Astrocyte of the cerebellum (primary cell): ENCODE results near the gene ITGB8.

Experiments
- DNase-seq: peaks from one replicate; pipeline ENCODE4 v3.0.0-alpha.2; 2011; ENCODE audit warnings: low read depth
- H3K4me3 ChIP-seq: 2 replicates; pipeline ENCODE4 v1.5.1; 2011; ENCODE audit warnings: mild to moderate bottlenecking, low read depth, low read length, moderate library complexity
- in situ Hi-C: cut with HindIII; loops from 2 replicates; pipeline ENCODE4 v1.10.0; 2017; ENCODE audit warnings: low sequenced_read_pairs
- TF ChIP-seq, protein P1 (sequence below): IDR thresholded peaks from 2 replicates; pipeline ENCODE4 v1.5.1; 2012; ENCODE audit warnings: low read length, low read depth, moderate library complexity, mild to moderate bottlenecking; ENCODE audit errors: missing control alignments

ITGB8 gene

DNA sequence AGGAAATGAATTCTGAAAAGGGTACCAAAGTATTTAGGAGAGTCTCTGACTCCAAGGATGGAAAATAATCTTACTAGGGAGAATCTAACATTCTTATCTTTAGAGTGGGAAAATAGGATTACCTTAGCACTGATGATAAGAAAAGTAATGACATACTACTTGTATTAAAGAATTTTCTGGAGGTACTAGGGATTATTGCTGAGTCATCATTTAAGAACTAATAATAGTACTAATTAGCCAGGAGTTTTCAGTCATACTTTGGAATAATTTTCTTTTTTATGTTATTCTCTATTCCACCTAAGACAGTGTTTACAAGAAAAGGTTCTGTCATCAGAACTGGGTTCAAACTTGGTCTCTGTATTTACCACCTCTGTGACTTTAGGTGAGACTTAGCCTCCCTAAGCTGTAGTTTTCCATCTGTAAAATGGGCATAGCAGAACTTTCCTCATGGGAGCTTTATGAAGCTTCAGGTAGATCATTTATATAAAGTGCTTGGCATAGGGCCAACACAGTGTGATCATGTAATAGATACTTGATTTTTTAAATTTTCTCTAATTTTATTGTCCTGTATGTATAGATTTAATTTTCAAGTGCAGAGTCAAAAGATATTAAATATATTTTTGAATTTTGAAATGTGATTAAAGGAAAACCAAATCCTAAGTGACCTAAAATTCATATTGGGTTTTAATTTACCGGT is 20.4 kb downstream of the ITGB8 start:
- H3K4me3 ChIP-seq: no peak overlapping the region
- in situ Hi-C loops: no loop called here
- TF ChIP-seq, protein P1, sequence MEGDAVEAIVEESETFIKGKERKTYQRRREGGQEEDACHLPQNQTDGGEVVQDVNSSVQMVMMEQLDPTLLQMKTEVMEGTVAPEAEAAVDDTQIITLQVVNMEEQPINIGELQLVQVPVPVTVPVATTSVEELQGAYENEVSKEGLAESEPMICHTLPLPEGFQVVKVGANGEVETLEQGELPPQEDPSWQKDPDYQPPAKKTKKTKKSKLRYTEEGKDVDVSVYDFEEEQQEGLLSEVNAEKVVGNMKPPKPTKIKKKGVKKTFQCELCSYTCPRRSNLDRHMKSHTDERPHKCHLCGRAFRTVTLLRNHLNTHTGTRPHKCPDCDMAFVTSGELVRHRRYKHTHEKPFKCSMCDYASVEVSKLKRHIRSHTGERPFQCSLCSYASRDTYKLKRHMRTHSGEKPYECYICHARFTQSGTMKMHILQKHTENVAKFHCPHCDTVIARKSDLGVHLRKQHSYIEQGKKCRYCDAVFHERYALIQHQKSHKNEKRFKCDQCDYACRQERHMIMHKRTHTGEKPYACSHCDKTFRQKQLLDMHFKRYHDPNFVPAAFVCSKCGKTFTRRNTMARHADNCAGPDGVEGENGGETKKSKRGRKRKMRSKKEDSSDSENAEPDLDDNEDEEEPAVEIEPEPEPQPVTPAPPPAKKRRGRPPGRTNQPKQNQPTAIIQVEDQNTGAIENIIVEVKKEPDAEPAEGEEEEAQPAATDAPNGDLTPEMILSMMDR: no peak
- no peak for DNase-seq

- TF ChIP-seq, protein P1: no peak
- peak; percentile 68 for DNase-seq
- in situ Hi-C loops: no loop called here
- no peak overlapping the region for H3K4me3 ChIP-seq
These were observed 21.2 kb downstream of the ITGB8 start for GRCh38 chr7:20351901-20352300.

GRCh38 chr7:20352573-20353306 is 22.0 kb downstream of the ITGB8 start:
- in situ Hi-C loops: no loop called here
- TF ChIP-seq, protein P1: no peak
- DNase-seq: peak; percentile 11
- H3K4me3 ChIP-seq: no peak overlapping the region

- TF ChIP-seq, protein P1: no peak
- no peak overlapping the region for H3K4me3 ChIP-seq
- no peak for DNase-seq
- in situ Hi-C loops: no loop called here
These were observed 24.2 kb downstream of the ITGB8 start for GRCh38 chr7:20354610-20355528.

DNA sequence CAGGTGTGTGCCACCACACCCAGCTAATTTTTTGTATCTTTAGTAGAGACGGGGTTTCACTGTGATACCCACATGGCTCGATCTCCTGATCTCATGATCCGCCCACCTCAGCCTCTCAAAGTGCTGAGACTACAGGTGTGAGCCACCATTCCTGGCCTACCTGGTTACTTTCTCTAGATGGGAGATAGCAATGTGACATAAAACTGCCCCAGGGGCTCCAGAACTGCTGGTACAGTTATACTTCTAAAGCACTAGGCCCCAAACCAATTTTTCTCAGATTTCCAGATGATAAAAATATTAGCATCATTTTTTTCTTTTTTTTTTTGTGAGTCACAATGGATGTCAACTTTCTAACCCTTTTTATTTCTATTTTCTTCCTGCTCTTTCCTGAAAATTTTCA is 27.4 kb downstream of the ITGB8 start:
- no peak overlapping the region for H3K4me3 ChIP-seq
- no peak for DNase-seq
- TF ChIP-seq, protein P1: no peak
- in situ Hi-C loops: no loop called here

GRCh38 chr7:20358762-20359282 is 28.1 kb downstream of the ITGB8 start:
- in situ Hi-C loops: no loop called here
- no peak for DNase-seq
- TF ChIP-seq, protein P1: no peak
- no peak overlapping the region for H3K4me3 ChIP-seq
